ENCODE results near the gene PEAK1. TPM values are rescaled to one million over a fixed set of nuclear protein-coding genes. Genes with fewer than 3 reads are reported as not detected.

Gene PEAK1
- total RNA-seq, 1 donor from 2014 or later: 32.3 TPM

GRCh38 chr15:77335298-77335697, 84.6 kb downstream of the PEAK1 start:
- H3K4me1 Mint-ChIP-seq (ENCODE audit: low read depth): no peaks in the 10 kb centered on the region
- no peaks in the 10 kb centered on the region for H3K9me3 Mint-ChIP-seq (ENCODE audit: low read depth)
- no peak overlapping the region for H3K27ac Mint-ChIP-seq
- H3K27me3 Mint-ChIP-seq: no peaks in the 10 kb centered on the region
- TF ChIP-seq, protein P1, sequence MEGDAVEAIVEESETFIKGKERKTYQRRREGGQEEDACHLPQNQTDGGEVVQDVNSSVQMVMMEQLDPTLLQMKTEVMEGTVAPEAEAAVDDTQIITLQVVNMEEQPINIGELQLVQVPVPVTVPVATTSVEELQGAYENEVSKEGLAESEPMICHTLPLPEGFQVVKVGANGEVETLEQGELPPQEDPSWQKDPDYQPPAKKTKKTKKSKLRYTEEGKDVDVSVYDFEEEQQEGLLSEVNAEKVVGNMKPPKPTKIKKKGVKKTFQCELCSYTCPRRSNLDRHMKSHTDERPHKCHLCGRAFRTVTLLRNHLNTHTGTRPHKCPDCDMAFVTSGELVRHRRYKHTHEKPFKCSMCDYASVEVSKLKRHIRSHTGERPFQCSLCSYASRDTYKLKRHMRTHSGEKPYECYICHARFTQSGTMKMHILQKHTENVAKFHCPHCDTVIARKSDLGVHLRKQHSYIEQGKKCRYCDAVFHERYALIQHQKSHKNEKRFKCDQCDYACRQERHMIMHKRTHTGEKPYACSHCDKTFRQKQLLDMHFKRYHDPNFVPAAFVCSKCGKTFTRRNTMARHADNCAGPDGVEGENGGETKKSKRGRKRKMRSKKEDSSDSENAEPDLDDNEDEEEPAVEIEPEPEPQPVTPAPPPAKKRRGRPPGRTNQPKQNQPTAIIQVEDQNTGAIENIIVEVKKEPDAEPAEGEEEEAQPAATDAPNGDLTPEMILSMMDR (IDR thresholded peaks at IDR 0.05; ENCODE audit: unreplicated experiment): no peak
- no peak overlapping the region for H3K4me3 Mint-ChIP-seq (ENCODE audit: low read depth)
- H3K36me3 Mint-ChIP-seq (ENCODE audit: insufficient read depth): no peaks in the 10 kb centered on the region
- no peak for DNase-seq (ENCODE audit: low spot score, unreplicated experiment)

GRCh38 chr15:77333166-77333565, 86.7 kb downstream of the PEAK1 start:
- Mint-ChIP-seq H3K9me3 (ENCODE audit: low read depth) (no peaks in the 10 kb centered on the region), H3K4me3 (ENCODE audit: low read depth) (no peak overlapping the region), H3K36me3 (ENCODE audit: insufficient read depth) (no peaks in the 10 kb centered on the region), H3K4me1 (ENCODE audit: low read depth) (peaks cover 1% of the 10 kb centered on the region), H3K27me3 (no peaks in the 10 kb centered on the region), H3K27ac (no peak overlapping the region)
- TF ChIP-seq, protein P1 (IDR thresholded peaks at IDR 0.05; ENCODE audit: unreplicated experiment): no peak
- DNase-seq (ENCODE audit: low spot score, unreplicated experiment): no peak

GRCh38 chr15:77329202-77329601, 90.7 kb downstream of the PEAK1 start:
- no peak for DNase-seq (ENCODE audit: low spot score, unreplicated experiment)
- no peak overlapping the region for H3K27ac Mint-ChIP-seq
- H3K4me1 Mint-ChIP-seq (ENCODE audit: low read depth): peaks cover 15% of the 10 kb centered on the region
- no peaks in the 10 kb centered on the region for H3K36me3 Mint-ChIP-seq (ENCODE audit: insufficient read depth)
- no peaks in the 10 kb centered on the region for H3K9me3 Mint-ChIP-seq (ENCODE audit: low read depth)
- H3K4me3 Mint-ChIP-seq (ENCODE audit: low read depth): no peak overlapping the region
- TF ChIP-seq, protein P1 (IDR thresholded peaks at IDR 0.05; ENCODE audit: unreplicated experiment): no peak
- no peaks in the 10 kb centered on the region for H3K27me3 Mint-ChIP-seq

GRCh38 chr15:77327844-77328529, 91.9 kb downstream of the PEAK1 start:
- TF ChIP-seq, protein P1 (IDR thresholded peaks at IDR 0.05; ENCODE audit: unreplicated experiment): no peak
- Mint-ChIP-seq H3K27ac (no peak overlapping the region), H3K27me3 (no peaks in the 10 kb centered on the region), H3K4me3 (ENCODE audit: low read depth) (no peak overlapping the region), H3K4me1 (ENCODE audit: low read depth) (peaks cover 15% of the 10 kb centered on the region), H3K9me3 (ENCODE audit: low read depth) (peaks cover 4% of the 10 kb centered on the region), H3K36me3 (ENCODE audit: insufficient read depth) (peaks cover 3% of the 10 kb centered on the region)
- DNase-seq (ENCODE audit: low spot score, unreplicated experiment): no peak

- Mint-ChIP-seq H3K27ac (no peak overlapping the region), H3K4me1 (ENCODE audit: low read depth) (peaks cover 15% of the 10 kb centered on the region), H3K4me3 (ENCODE audit: low read depth) (no peak overlapping the region), H3K9me3 (ENCODE audit: low read depth) (peaks cover 4% of the 10 kb centered on the region), H3K27me3 (no peaks in the 10 kb centered on the region), H3K36me3 (ENCODE audit: insufficient read depth) (peaks cover 3% of the 10 kb centered on the region)
- DNase-seq (ENCODE audit: low spot score, unreplicated experiment): no peak
- TF ChIP-seq, protein P1 (IDR thresholded peaks at IDR 0.05; ENCODE audit: unreplicated experiment): no peak
Measured at GRCh38 chr15:77327168-77327567, 92.7 kb downstream of the PEAK1 start.

Data from progenitor cell of endocrine pancreas (in vitro differentiated cells).